Subcutaneous abdominal adipose tissue (tissue), 5 donors: ENCODE data around the gene FYN.

ENCODE experiments used
- H3K27ac ChIP-seq: one replicate; pipeline ENCODE4 v1.7.0; 2013; ENCODE audit warnings: low read depth, mild to moderate bottlenecking, inconsistent platforms, low read length, moderate library complexity
- H3K27me3 ChIP-seq, 5 donors: one replicate each; pipeline ENCODE4 v1.7.0; 2013; ENCODE audit warnings: low read length in 5 of 5, inconsistent platforms in 1 of 5; ENCODE audit not compliant: control insufficient read depth in 5 of 5, insufficient read depth in 4 of 5
- H3K36me3 ChIP-seq, 5 donors: one replicate each; pipeline ENCODE4 v1.7.0; 2013; ENCODE audit warnings: low read length in 5 of 5; ENCODE audit not compliant: control insufficient read depth in 5 of 5, insufficient read depth in 5 of 5
- H3K4me1 ChIP-seq, 5 donors: one replicate each; pipeline ENCODE4 v1.7.0; 2013; ENCODE audit warnings: low read length in 5 of 5, mild to moderate bottlenecking in 3 of 5, moderate library complexity in 1 of 5; ENCODE audit not compliant: control insufficient read depth in 5 of 5, insufficient read depth in 5 of 5
- H3K4me3 ChIP-seq, 5 donors: one replicate each; pipeline ENCODE4 v1.7.0; 2013; ENCODE audit warnings: low read length in 5 of 5, low read depth in 1 of 5
- H3K9ac ChIP-seq, 5 donors: one replicate each; pipeline ENCODE4 v1.7.0; 2013; ENCODE audit warnings: low read length in 5 of 5, mild to moderate bottlenecking in 4 of 5, moderate library complexity in 3 of 5
- H3K9me3 ChIP-seq, 5 donors: one replicate each; pipeline ENCODE4 v1.7.0; 2013; ENCODE audit warnings: low read length in 5 of 5; ENCODE audit not compliant: control insufficient read depth in 5 of 5
- donor health status: healthy.
- donor health status: healthy.
- donor health status: healthy.
- donor health status: healthy.
- donor health status: healthy.

FYN gene

GRCh38 chr6:111676383-111676782, 196.9 kb downstream of the FYN start:
- no peak overlapping the region for H3K4me3 ChIP-seq
- H3K9ac ChIP-seq = no peak overlapping the region
- no peaks in the 10 kb centered on the region for H3K27me3 ChIP-seq
- H3K4me1 ChIP-seq = peaks cover 6 to 26% (median 19%) of the 10 kb centered on the region in 5 donors
- peaks cover 9 to 57% (median 32%) of the 10 kb centered on the region in 5 donors for H3K36me3 ChIP-seq
- H3K27ac ChIP-seq = no peak overlapping the region
- H3K9me3 ChIP-seq = no peaks in the 10 kb centered on the region

DNA sequence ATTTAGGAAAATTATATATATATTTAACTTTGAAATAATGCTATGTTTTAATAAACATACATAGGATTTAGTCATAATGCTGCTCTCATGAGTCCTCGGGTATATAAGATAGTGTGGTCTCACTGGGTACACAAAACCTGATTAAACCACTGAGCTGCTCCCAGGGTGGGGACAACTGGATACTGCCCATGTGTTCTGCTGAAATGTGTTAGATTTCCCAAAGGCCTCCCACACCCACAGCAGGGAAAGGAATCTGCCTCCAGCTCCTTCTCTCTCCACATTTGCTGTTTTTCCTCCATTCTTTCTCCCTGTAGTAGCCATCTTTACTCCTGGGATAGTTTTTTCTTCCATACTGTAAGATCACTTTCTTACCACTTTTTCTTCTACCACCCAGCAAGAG, 198.4 kb downstream of the FYN start:
- H3K27me3 ChIP-seq = no peaks in the 10 kb centered on the region
- peaks cover 12 to 56% (median 40%) of the 10 kb centered on the region in 5 donors for H3K36me3 ChIP-seq
- H3K9me3 ChIP-seq = no peaks in the 10 kb centered on the region
- peaks cover 0 to 13% (median 7%) of the 10 kb centered on the region in 5 donors for H3K4me1 ChIP-seq
- no peak overlapping the region for H3K27ac ChIP-seq
- H3K4me3 ChIP-seq = no peak overlapping the region
- no peak overlapping the region for H3K9ac ChIP-seq

DNA sequence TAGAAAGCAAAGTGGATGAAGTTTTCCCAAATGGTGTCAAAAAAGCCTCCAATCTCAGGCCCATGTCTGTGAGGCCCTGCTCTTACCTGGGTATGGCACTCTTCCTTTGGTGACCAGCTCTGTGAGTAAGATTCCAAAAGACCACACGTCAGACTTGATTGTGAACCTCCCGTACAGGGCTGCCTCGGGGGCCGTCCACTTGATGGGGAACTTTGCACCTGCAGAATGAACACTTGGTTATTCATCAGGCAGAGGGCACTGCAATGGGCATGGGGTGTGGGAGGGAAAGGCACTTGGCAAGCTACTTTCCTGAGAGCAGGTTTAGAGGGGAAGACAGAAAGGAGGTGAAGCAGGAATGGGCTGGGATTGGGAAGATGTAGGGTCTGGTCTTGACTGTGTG, 198.8 kb downstream of the FYN start:
- Histone ChIP-seq H3K4me3 (no peak overlapping the region), H3K4me1 (peaks cover 0 to 8% (median 3%) of the 10 kb centered on the region in 5 donors), H3K9ac (no peak overlapping the region), H3K27me3 (no peaks in the 10 kb centered on the region), H3K9me3 (no peaks in the 10 kb centered on the region), H3K27ac (no peak overlapping the region), H3K36me3 (peaks cover 12 to 54% (median 45%) of the 10 kb centered on the region in 5 donors)

DNA sequence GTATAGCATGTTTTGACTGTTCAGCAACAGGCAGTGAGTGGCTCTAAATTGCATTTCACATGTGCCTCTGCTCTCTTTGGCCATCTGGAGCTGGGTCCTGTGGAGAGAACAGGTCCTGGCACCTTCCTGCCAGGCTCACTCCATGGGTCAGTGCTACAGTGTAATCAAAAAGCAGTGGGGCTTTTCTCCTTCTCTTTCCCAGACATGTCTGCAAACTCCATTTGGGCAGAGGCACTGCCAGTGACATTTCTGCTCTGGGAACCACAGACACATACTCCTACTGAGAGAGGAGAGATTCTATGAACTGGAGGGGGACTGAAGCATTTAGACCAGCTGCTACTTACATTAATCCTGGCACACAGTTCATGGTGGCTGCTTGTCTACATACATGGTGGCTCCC, 199.3 kb downstream of the FYN start:
- no peak overlapping the region for H3K4me3 ChIP-seq
- no peaks in the 10 kb centered on the region for H3K27me3 ChIP-seq
- peaks cover 12 to 50% (median 46%) of the 10 kb centered on the region in 5 donors for H3K36me3 ChIP-seq
- H3K9me3 ChIP-seq = no peaks in the 10 kb centered on the region
- H3K9ac ChIP-seq = no peak overlapping the region
- H3K27ac ChIP-seq = no peak overlapping the region
- H3K4me1 ChIP-seq = peaks cover 0 to 3% (median 0%) of the 10 kb centered on the region in 5 donors

GRCh38 chr6:111673532-111673931, 199.7 kb downstream of the FYN start:
- Histone ChIP-seq H3K9ac (no peak overlapping the region), H3K9me3 (no peaks in the 10 kb centered on the region), H3K4me1 (peaks cover 0 to 6% (median 3%) of the 10 kb centered on the region in 5 donors), H3K27ac (no peak overlapping the region), H3K27me3 (no peaks in the 10 kb centered on the region), H3K4me3 (no peak overlapping the region), H3K36me3 (peaks cover 12 to 54% (median 46%) of the 10 kb centered on the region in 5 donors)

- Histone ChIP-seq H3K4me1 (peaks cover 0 to 10% (median 9%) of the 10 kb centered on the region in 5 donors), H3K9me3 (no peaks in the 10 kb centered on the region), H3K9ac (no peak overlapping the region), H3K27me3 (no peaks in the 10 kb centered on the region), H3K4me3 (no peak overlapping the region), H3K36me3 (peaks cover 12 to 57% (median 47%) of the 10 kb centered on the region in 5 donors), H3K27ac (no peak overlapping the region)
Measured at GRCh38 chr6:111672761-111673450, 200.3 kb downstream of the FYN start.

DNA sequence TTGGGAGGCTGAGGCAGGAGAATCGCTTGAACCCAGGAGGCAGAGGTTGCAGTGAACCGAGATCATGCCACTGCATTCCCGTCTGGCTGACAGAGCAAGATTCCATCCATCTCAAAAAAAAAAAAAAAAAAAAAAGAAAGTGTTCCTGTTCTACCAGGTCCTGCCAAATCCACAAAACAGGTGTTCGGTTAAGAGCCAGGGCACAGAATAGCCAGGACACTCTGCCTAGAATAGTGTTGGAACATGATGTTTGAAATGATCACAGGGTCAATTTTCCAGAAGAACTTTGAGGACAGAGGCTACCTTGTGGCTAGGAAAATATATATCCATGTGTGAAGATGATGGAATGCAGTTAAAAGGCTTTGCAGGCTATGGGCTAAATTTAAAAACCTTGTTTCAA, 203.9 kb downstream of the FYN start:
- peaks cover 7 to 34% (median 16%) of the 10 kb centered on the region in 5 donors for H3K4me1 ChIP-seq
- no peak overlapping the region for H3K4me3 ChIP-seq
- peaks cover 12 to 57% (median 43%) of the 10 kb centered on the region in 5 donors for H3K36me3 ChIP-seq
- no peak overlapping the region for H3K9ac ChIP-seq
- H3K27ac ChIP-seq = no peak overlapping the region
- no peaks in the 10 kb centered on the region for H3K9me3 ChIP-seq
- no peaks in the 10 kb centered on the region for H3K27me3 ChIP-seq

- peaks cover 7 to 43% (median 26%) of the 10 kb centered on the region in 5 donors for H3K4me1 ChIP-seq
- H3K27ac ChIP-seq = no peak overlapping the region
- H3K36me3 ChIP-seq = peaks cover 6 to 47% (median 36%) of the 10 kb centered on the region in 5 donors
- no peak overlapping the region for H3K9ac ChIP-seq
- H3K9me3 ChIP-seq = no peaks in the 10 kb centered on the region
- H3K27me3 ChIP-seq = no peaks in the 10 kb centered on the region
- H3K4me3 ChIP-seq = no peak overlapping the region
Measured at GRCh38 chr6:111668410-111668809, 204.8 kb downstream of the FYN start.

GRCh38 chr6:111667931-111668330, 205.3 kb downstream of the FYN start:
- Histone ChIP-seq H3K9me3 (no peaks in the 10 kb centered on the region), H3K27me3 (no peaks in the 10 kb centered on the region), H3K27ac (no peak overlapping the region), H3K4me3 (no peak overlapping the region), H3K4me1 (peaks cover 7 to 47% (median 30%) of the 10 kb centered on the region in 5 donors), H3K36me3 (peaks cover 3 to 43% (median 31%) of the 10 kb centered on the region in 5 donors), H3K9ac (no peak overlapping the region)

DNA sequence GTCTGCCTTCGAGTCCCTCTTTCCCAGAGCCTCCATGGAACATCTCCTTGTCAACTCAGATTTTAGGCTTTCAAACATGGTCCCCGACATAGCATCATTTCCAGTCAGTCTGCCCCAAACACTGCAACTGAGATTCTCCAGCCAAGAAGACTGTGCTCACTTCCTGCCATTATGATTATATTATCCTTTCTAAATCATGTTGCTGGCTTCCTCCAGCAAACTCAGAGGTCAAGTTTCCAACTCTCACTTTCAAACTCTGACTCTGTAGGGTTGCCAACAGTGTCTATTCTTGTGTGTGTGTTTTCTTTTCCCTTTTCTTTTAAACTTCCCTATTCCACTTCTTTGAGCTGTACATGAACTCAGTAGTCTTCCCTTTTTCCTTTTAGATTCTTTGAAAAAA, 206.4 kb downstream of the FYN start:
- peaks cover 3 to 37% (median 20%) of the 10 kb centered on the region in 5 donors for H3K36me3 ChIP-seq
- H3K9ac ChIP-seq = no peak overlapping the region
- H3K27ac ChIP-seq = peak overlapping the region; percentile 24
- no peak overlapping the region for H3K4me3 ChIP-seq
- H3K27me3 ChIP-seq = no peaks in the 10 kb centered on the region
- H3K9me3 ChIP-seq = no peaks in the 10 kb centered on the region
- H3K4me1 ChIP-seq = peaks cover 7 to 56% (median 36%) of the 10 kb centered on the region in 5 donors
